ENCODE data around the gene INPP5A. TPM values are rescaled to one million over a fixed set of nuclear protein-coding genes. Genes with fewer than 3 reads are reported as not detected.

Gene INPP5A
- total and polyA plus RNA-seq, 7 donors = 15.1 to 48.8 (median 40.9) TPM

DNA sequence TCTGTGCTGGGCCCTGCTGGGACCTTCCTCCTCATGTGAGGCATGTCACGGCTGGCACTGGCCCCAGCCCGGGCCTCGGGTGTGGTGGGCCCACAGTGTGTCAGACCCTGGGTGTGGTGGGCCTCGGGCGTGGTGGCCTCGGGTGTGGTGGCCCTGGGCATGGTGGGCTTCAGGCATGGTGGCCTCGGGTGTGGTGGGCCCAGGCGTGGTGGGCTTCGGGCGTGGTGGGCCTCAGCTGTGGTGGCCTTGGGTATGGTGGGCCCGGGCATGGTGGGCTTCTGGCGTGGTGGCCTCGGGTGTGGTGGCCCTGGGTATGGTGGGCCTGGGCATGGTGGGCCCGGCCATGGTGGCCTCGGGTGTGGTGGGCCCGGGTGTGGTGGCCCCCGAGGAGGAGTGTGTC lies 207.9 kb downstream of the INPP5A start:
- H3K4me3 ChIP-seq = no peak overlapping the region
- no peaks in the 10 kb centered on the region for H3K27me3 ChIP-seq (ENCODE audit: insufficient read depth in 3 of 3, low read length in 2 of 3)
- intact Hi-C loops (cut with DNase I) = no loop called here
- no peaks in the 10 kb centered on the region for H3K9me3 ChIP-seq
- 94 to 97% (median 96%) methylated on average over 16 to 17 of the region's 17 CpGs for WGBS, 3 donors
- H3K27ac ChIP-seq = no peak overlapping the region
- peaks cover 0 to 24% of the 10 kb centered on the region in 2 donors for H3K36me3 ChIP-seq (ENCODE audit: insufficient read depth in 1 of 2, low read depth in 1 of 2)
- TF ChIP-seq, protein P1, sequence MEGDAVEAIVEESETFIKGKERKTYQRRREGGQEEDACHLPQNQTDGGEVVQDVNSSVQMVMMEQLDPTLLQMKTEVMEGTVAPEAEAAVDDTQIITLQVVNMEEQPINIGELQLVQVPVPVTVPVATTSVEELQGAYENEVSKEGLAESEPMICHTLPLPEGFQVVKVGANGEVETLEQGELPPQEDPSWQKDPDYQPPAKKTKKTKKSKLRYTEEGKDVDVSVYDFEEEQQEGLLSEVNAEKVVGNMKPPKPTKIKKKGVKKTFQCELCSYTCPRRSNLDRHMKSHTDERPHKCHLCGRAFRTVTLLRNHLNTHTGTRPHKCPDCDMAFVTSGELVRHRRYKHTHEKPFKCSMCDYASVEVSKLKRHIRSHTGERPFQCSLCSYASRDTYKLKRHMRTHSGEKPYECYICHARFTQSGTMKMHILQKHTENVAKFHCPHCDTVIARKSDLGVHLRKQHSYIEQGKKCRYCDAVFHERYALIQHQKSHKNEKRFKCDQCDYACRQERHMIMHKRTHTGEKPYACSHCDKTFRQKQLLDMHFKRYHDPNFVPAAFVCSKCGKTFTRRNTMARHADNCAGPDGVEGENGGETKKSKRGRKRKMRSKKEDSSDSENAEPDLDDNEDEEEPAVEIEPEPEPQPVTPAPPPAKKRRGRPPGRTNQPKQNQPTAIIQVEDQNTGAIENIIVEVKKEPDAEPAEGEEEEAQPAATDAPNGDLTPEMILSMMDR (IDR thresholded peaks at IDR 0.05) = no peak
- DNase-seq (no peak), ATAC-seq (no peak)
- H3K4me1 ChIP-seq = no peaks in the 10 kb centered on the region

DNA sequence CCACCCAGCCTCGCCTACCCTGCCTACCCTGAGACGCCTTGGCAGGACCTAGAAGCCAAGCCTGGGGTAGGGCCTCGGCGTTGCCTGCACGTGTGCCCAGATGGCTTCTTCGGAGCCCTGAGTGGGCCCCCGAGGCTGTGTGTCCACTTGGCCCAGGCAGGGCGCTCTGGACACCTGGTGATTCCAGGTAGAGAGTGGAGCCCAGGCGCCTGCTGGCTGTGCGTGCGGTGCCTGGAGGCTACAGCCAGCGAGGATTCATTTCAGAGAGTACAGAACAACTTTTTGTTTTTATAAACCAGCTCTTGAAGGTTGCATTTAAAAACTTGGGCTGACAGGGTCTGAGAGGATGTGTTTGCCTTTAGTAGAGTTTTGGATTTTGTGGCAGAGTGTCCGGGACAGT lies 208.4 kb downstream of the INPP5A start:
- peaks cover 0 to 26% of the 10 kb centered on the region in 2 donors for H3K36me3 ChIP-seq (ENCODE audit: insufficient read depth in 1 of 2, low read depth in 1 of 2)
- ATAC-seq = no peak
- intact Hi-C loops (cut with DNase I) = no loop called here
- no peak overlapping the region for H3K27ac ChIP-seq
- DNase-seq = no peak
- H3K9me3 ChIP-seq = no peaks in the 10 kb centered on the region
- WGBS, 3 donors = 94 to 97% (median 95%) methylated on average over 12 to 13 of the region's 13 CpGs
- no peak overlapping the region for H3K4me3 ChIP-seq
- TF ChIP-seq, protein P1 (IDR thresholded peaks at IDR 0.05) = no peak
- no peaks in the 10 kb centered on the region for H3K4me1 ChIP-seq
- H3K27me3 ChIP-seq (ENCODE audit: insufficient read depth in 3 of 3, low read length in 2 of 3) = no peaks in the 10 kb centered on the region

DNA sequence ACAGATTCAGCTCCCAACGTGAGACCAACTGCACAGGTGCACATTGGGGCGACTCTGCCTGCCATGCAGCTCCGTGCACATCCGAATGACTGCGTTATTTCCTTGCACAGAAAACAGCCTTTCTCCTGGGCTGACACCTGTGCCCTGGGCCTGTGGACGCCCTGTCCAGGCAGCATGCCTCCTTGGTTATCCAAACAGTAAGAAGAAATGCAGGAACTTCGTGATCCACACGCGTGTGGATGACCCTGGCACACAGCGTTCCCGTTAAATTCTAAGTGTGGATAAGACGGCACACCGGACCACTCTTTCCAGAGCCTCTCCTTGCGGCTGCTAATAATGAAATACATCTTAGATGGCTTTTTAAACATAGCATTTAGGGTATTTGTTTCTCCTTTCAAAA lies 208.8 kb downstream of the INPP5A start:
- TF ChIP-seq, protein P1 (IDR thresholded peaks at IDR 0.05) = no peak
- no peak overlapping the region for H3K27ac ChIP-seq
- H3K27me3 ChIP-seq (ENCODE audit: insufficient read depth in 3 of 3, low read length in 2 of 3) = no peaks in the 10 kb centered on the region
- DNase-seq (no peak), ATAC-seq (no peak)
- intact Hi-C loops (cut with DNase I) = no loop called here
- H3K36me3 ChIP-seq (ENCODE audit: insufficient read depth in 1 of 2, low read depth in 1 of 2) = peaks cover 0 to 22% of the 10 kb centered on the region in 2 donors
- no peak overlapping the region for H3K4me3 ChIP-seq
- 86 to 91% (median 88%) methylated on average over 14 of the region's 14 CpGs for WGBS, 3 donors
- no peaks in the 10 kb centered on the region for H3K4me1 ChIP-seq
- H3K9me3 ChIP-seq = no peaks in the 10 kb centered on the region

DNA sequence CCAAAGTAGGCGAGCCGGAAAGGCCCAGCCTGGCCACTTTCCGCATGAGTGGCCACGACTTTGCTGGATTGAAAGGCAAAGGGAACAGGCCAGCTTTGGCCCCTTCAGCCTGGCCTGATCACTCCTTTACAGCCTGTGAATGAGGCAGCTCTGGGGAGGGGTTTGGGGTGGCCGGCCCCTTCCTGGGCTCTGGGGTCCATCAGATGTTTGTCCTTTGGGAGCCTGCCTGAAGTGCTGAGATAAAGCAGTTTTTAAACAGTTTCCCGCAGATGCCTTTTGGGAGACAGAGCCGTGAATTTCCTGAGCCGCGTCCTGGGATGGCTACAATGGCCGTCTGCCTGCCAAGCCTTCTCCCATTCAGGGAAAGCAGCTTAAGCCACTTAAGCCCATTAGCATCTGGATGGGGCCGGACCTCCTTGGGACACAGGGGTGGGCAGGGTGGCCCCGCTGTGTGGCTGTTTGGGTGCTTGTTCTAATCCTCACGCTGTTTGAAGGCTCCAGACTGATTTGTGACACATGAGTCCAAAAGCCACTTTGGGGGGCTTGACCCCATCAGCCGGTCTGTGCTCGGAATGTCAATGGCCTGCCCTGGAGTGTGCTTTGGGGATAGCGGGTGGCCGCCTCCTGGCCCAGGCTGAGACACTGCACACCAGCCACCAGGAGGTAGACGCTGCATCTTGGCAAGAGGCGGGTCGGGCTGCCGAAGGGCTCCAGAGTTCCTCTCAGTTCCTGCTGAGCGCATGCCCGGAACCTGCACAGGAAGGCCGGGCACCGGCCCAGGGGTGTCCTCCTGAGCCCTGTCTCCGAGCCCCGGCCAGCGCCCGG lies 209.4 kb downstream of the INPP5A start:
- Histone ChIP-seq H3K27ac (no peak overlapping the region), H3K4me3 (no peak overlapping the region), H3K4me1 (no peaks in the 10 kb centered on the region), H3K9me3 (no peaks in the 10 kb centered on the region), H3K36me3 (ENCODE audit: insufficient read depth in 1 of 2, low read depth in 1 of 2) (peaks cover 0 to 16% of the 10 kb centered on the region in 2 donors), H3K27me3 (ENCODE audit: insufficient read depth in 3 of 3, low read length in 2 of 3) (no peaks in the 10 kb centered on the region)
- TF ChIP-seq, protein P1 (IDR thresholded peaks at IDR 0.05) = no peak
- intact Hi-C loops (cut with DNase I) = no loop called here
- ATAC-seq (no peak), DNase-seq (no peak)
- WGBS, 3 donors = 74 to 79% (median 76%) methylated on average over 29 of the region's 29 CpGs
